HG03175 (cell line): Measurements from ENCODE around the gene ERVW-1.
"Not testable (repeated sequence)": the region's sequence is repeated elsewhere in the genome, so short reads cannot be mapped to it uniquely, and the experiment has no call there.

Source experiments
- ATAC-seq: cut with Tn5 transposase; IDR thresholded peaks from one replicate; pipeline ENCODE4 v1.9.1; 2021; ENCODE audit warnings: mild to moderate bottlenecking, moderate library complexity; ENCODE audit not compliant: unreplicated experiment

Gene ERVW-1

GRCh38 chr7:92475261-92475770, 2.4 kb downstream of the ERVW-1 start:
- ATAC-seq = not testable (repeated sequence)

GRCh38 chr7:92473989-92474388, 3.8 kb downstream of the ERVW-1 start:
- ATAC-seq = not testable (repeated sequence)

- not testable (repeated sequence) for ATAC-seq
Observed at GRCh38 chr7:92468589-92468988, 9.2 kb downstream of the ERVW-1 start.

GRCh38 chr7:92466682-92467081, 11.1 kb downstream of the ERVW-1 start:
- no peak for ATAC-seq

GRCh38 chr7:92464515-92464914, 13.2 kb downstream of the ERVW-1 start:
- ATAC-seq = no peak

- ATAC-seq = no peak
Observed at GRCh38 chr7:92462560-92462959, 15.2 kb downstream of the ERVW-1 start.

- ATAC-seq = peak; percentile 72
Observed at GRCh38 chr7:92461027-92462003, 16.4 kb downstream of the ERVW-1 start.

GRCh38 chr7:92460510-92460909, 17.2 kb downstream of the ERVW-1 start:
- no peak for ATAC-seq

- no peak for ATAC-seq
Observed at GRCh38 chr7:92460109-92460508, 17.6 kb downstream of the ERVW-1 start.

GRCh38 chr7:92456236-92456635, 21.5 kb downstream of the ERVW-1 start:
- ATAC-seq = no peak

- ATAC-seq = no peak
Observed at GRCh38 chr7:92451645-92452044, 26.1 kb downstream of the ERVW-1 start.

- peak; percentile 40 for ATAC-seq
Observed at GRCh38 chr7:92448205-92448747, 29.5 kb downstream of the ERVW-1 start.

- ATAC-seq = peak; percentile 91
Observed at GRCh38 chr7:92447345-92448204, 30.2 kb downstream of the ERVW-1 start, which contains the start of gene GATAD1. Gene GATAD1 (plus strand): TSS chr7:92447482. CDS start chr7:92447730, 248 bp downstream.

- no peak for ATAC-seq
Observed at GRCh38 chr7:92446869-92447344, 30.8 kb downstream of the ERVW-1 start.

- not testable (repeated sequence) for ATAC-seq
Observed at GRCh38 chr7:92442720-92443119, 35.0 kb downstream of the ERVW-1 start.

GRCh38 chr7:92437956-92438491, 39.7 kb downstream of the ERVW-1 start:
- no peak for ATAC-seq

GRCh38 chr7:92436612-92437445, 40.9 kb downstream of the ERVW-1 start:
- ATAC-seq = no peak

- ATAC-seq = no peak
Observed at GRCh38 chr7:92435542-92435941, 42.2 kb downstream of the ERVW-1 start.

GRCh38 chr7:92433019-92433418, 44.7 kb downstream of the ERVW-1 start:
- ATAC-seq = no peak
